Thoracic aorta (tissue), 2 donors: ENCODE data around the gene GARNL3. TPM values are rescaled to one million over a fixed set of nuclear protein-coding genes. Genes with fewer than 3 reads are reported as not detected.

ENCODE experiments used
- ATAC-seq: fragments of 150-250 bp; one replicate; pipeline ENCODE4 v1.8.0; 2017; ENCODE audit warnings: low read depth; ENCODE audit not compliant: insufficient number of reproducible peaks, low FRiP score
- DNase-seq: peaks from one replicate; pipeline ENCODE4 v3.0.0-alpha.2; 2020; ENCODE audit warnings: low spot score
- H3K27ac ChIP-seq, 2 donors: fragments of 200-600 bp; sonication (generic); 1 replicate in 1 of 2; 2 replicates in 1 of 2; pipeline ENCODE4 v1.5.1; 2016; ENCODE audit warnings: mild to moderate bottlenecking in 2 of 2, moderate library complexity in 2 of 2
- H3K27me3 ChIP-seq: fragments of 200-600 bp; sonication (generic); replicated peaks from 2 replicates; pipeline ENCODE4 v1.6.0; 2016; ENCODE audit warnings: mild to moderate bottlenecking; ENCODE audit not compliant: insufficient read depth
- H3K36me3 ChIP-seq: fragments of 200-600 bp; sonication (generic); one replicate; pipeline ENCODE4 v1.5.1; 2016
- H3K4me1 ChIP-seq, 2 donors: fragments of 200-600 bp; sonication (generic); 1 replicate in 1 of 2; 2 replicates in 1 of 2; pipeline versions ENCODE4 v1.5.1 to v1.6.0; 2016; ENCODE audit warnings: low read depth in 2 of 2, mild to moderate bottlenecking in 1 of 2; ENCODE audit not compliant: control insufficient read depth in 1 of 2
- H3K4me3 ChIP-seq: fragments of 200-600 bp; sonication (generic); 2 replicates; pipeline ENCODE4 v1.5.1; 2016; ENCODE audit warnings: mild to moderate bottlenecking
- H3K9me3 ChIP-seq: fragments of 200-600 bp; sonication (generic); 2 replicates; pipeline ENCODE4 v1.5.1; 2016
- CTCF ChIP-seq: fragments of 200-600 bp; sonication (generic); IDR thresholded peaks from one replicate; pipeline ENCODE4 v1.5.1; 2019; ENCODE audit warnings: antibody characterized with exemption
- total RNA-seq, 2 donors: library from RNA; depleted of rRNA; stranded (reverse); fragments of >200 nt; gene quantifications; one replicate each; pipeline versions ENCODE4 v1.1.0 to v1.2.3, GENCODE V29; 2016

GARNL3 gene
- total RNA-seq, 2 donors from 2014 or later = 59.3 to 63.4 TPM

- DNase-seq = no peak
- H3K4me1 ChIP-seq = peaks cover 0 to 13% of the 10 kb centered on the region in 2 donors
Measured at GRCh38 chr9:127219520-127219919, 45.1 kb upstream of the GARNL3 start.

GRCh38 chr9:127221695-127222094, 42.9 kb upstream of the GARNL3 start:
- DNase-seq = no peak
- no peaks in the 10 kb centered on the region for H3K9me3 ChIP-seq
- TF ChIP-seq CTCF = no peak
- H3K27ac ChIP-seq = no peak overlapping the region
- no peaks in the 10 kb centered on the region for H3K36me3 ChIP-seq
- H3K4me3 ChIP-seq = no peak overlapping the region
- no peak for ATAC-seq
- H3K4me1 ChIP-seq = peaks cover 8 to 18% of the 10 kb centered on the region in 2 donors
- no peaks in the 10 kb centered on the region for H3K27me3 ChIP-seq

More at GRCh38 chr9:127219520-127219919, 45.1 kb upstream of the GARNL3 start:
- Histone ChIP-seq H3K27ac (no peak overlapping the region), H3K36me3 (no peaks in the 10 kb centered on the region), H3K27me3 (no peaks in the 10 kb centered on the region), H3K9me3 (no peaks in the 10 kb centered on the region), H3K4me3 (no peak overlapping the region)
- ATAC-seq = no peak
- TF ChIP-seq CTCF = no peak

- H3K4me1 ChIP-seq = peaks cover 9 to 25% of the 10 kb centered on the region in 2 donors
- H3K27me3 ChIP-seq = no peaks in the 10 kb centered on the region
- H3K4me3 ChIP-seq = no peak overlapping the region
- no peak for TF ChIP-seq CTCF
- DNase-seq (no peak), ATAC-seq (no peak)
- H3K27ac ChIP-seq = no peak overlapping the region
- H3K36me3 ChIP-seq = no peaks in the 10 kb centered on the region
- no peaks in the 10 kb centered on the region for H3K9me3 ChIP-seq
Measured at GRCh38 chr9:127222388-127223095, 42.0 kb upstream of the GARNL3 start.

DNA sequence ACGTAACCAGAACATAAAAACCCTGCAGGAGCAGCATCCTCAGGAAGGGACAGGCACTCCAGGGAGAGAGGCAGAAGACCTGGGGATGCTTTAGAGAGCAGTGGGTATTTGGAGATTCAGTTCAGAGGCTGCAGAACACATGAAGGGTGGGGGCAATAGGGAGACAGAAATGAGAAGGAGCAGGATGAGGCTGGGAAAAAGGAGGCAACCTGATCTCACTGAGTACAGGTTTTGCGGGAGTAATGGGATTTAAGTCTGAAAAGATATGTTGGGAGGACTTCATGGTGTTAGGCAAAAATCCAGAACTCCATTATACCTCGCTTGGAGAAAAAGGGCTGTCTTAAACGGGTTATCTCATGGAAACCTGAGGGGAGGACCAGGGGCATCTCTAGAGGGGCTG, 41.3 kb upstream of the GARNL3 start:
- Histone ChIP-seq H3K4me1 (peaks cover 9 to 25% of the 10 kb centered on the region in 2 donors), H3K27ac (peak overlapping the region; percentile 21 to 81), H3K9me3 (no peaks in the 10 kb centered on the region), H3K36me3 (no peaks in the 10 kb centered on the region), H3K4me3 (no peak overlapping the region), H3K27me3 (no peaks in the 10 kb centered on the region)
- ATAC-seq (no peak), DNase-seq (no peak)
- TF ChIP-seq CTCF = no peak

DNA sequence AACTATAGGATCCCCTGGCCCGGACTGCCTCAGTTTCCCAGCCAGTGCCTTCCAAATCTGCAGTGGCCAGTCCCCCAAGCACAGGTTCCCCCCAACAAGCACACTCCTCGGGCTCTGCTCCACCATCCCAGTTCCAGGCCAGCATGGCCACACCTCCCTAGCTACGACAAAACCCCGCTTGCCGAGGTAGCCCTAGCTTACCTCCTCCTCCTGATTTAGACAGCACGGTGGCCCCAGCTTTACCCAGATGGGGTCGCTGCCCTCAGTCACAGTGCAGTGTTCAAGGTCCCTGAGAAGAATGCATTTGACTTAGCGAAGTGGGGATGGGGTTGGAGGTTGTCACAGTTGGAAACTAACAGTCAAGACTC, 40.8 kb upstream of the GARNL3 start:
- no peaks in the 10 kb centered on the region for H3K9me3 ChIP-seq
- no peak for TF ChIP-seq CTCF
- H3K27me3 ChIP-seq = no peaks in the 10 kb centered on the region
- peaks cover 9 to 27% of the 10 kb centered on the region in 2 donors for H3K4me1 ChIP-seq
- no peak for DNase-seq
- ATAC-seq = no peak
- H3K36me3 ChIP-seq = no peaks in the 10 kb centered on the region
- H3K4me3 ChIP-seq = peak overlapping the region; percentile 77
- peak overlapping the region; percentile 81 to 88 for H3K27ac ChIP-seq
